ENCODE results near the gene TOB1.

GRCh38 chr17:50871898-50872297 lies 5.7 kb upstream of the TOB1 start:
- TF ChIP-seq EZH2 (IDR thresholded peaks at IDR 0.05) (no peak), CTCF (IDR thresholded peaks at IDR 0.05 in 2 of 3, conservative IDR thresholded peaks at IDR 0.05 in 1 of 3; ENCODE audit: borderline replicate concordance in 1 of 3, insufficient read depth in 1 of 3, low read depth in 2 of 3, low read length in 2 of 3) (no peak), POLR2A (IDR thresholded peaks at IDR 0.05; ENCODE audit: borderline replicate concordance, extremely low read depth, insufficient read depth, insufficient read length) (no peak), ZNF274 (IDR thresholded peaks at IDR 0.05; ENCODE audit: low read depth, low read length) (no peak), POLR2AphosphoS5 (IDR thresholded peaks at IDR 0.05; ENCODE audit: low read depth, low read length) (no peak), TCF7L2 (IDR thresholded peaks at IDR 0.05; ENCODE audit: borderline replicate concordance, extremely low read depth, insufficient read depth, insufficient read length) (no peak), SIN3A (IDR thresholded peaks at IDR 0.05; ENCODE audit: low read depth) (no peak), RAD21 (IDR thresholded peaks at IDR 0.05; ENCODE audit: low read depth) (no peak), ZBTB33 (IDR thresholded peaks at IDR 0.05; ENCODE audit: extremely low read depth, insufficient replicate concordance, low read length) (no peak), ZFX (IDR thresholded peaks at IDR 0.05) (no peak)
